ENCODE results near the gene LRRFIP1.
"Not testable (repeated sequence)": the region's sequence is repeated elsewhere in the genome, so short reads cannot be mapped to it uniquely, and the experiment has no call there.

Gene LRRFIP1

GRCh38 chr2:237754182-237754581 is 126.8 kb downstream of the LRRFIP1 start:
- peak; percentile 22 for DNase-seq

GRCh38 chr2:237754626-237755248 is 127.3 kb downstream of the LRRFIP1 start:
- DNase-seq = no peak

GRCh38 chr2:237757616-237758015 is 130.2 kb downstream of the LRRFIP1 start:
- no peak for DNase-seq

- DNase-seq = no peak
Observed at GRCh38 chr2:237758185-237758584, 130.8 kb downstream of the LRRFIP1 start.

- no peak for DNase-seq
Observed at GRCh38 chr2:237759176-237759575, 131.8 kb downstream of the LRRFIP1 start.

GRCh38 chr2:237760506-237761502 is 133.4 kb downstream of the LRRFIP1 start:
- DNase-seq = no peak

GRCh38 chr2:237762291-237763182 is 135.2 kb downstream of the LRRFIP1 start:
- not testable (repeated sequence) for DNase-seq

GRCh38 chr2:237763812-237764211 is 136.4 kb downstream of the LRRFIP1 start:
- DNase-seq = no peak

- not testable (repeated sequence) for DNase-seq
Observed at GRCh38 chr2:237765122-237765521, 137.7 kb downstream of the LRRFIP1 start.

- no peak for DNase-seq
Observed at GRCh38 chr2:237765875-237766274, 138.5 kb downstream of the LRRFIP1 start.

- no peak for DNase-seq
Observed at GRCh38 chr2:237766340-237766739, 139.0 kb downstream of the LRRFIP1 start.

GRCh38 chr2:237772513-237772912 is 145.1 kb downstream of the LRRFIP1 start:
- DNase-seq = no peak

GRCh38 chr2:237773826-237774225 is 146.4 kb downstream of the LRRFIP1 start:
- DNase-seq = no peak

- DNase-seq = peak; percentile 77
Observed at GRCh38 chr2:237774811-237775553, 147.6 kb downstream of the LRRFIP1 start.

- DNase-seq = no peak
Observed at GRCh38 chr2:237779521-237779920, 152.1 kb downstream of the LRRFIP1 start.

GRCh38 chr2:237782181-237782580 is 154.8 kb downstream of the LRRFIP1 start:
- DNase-seq = no peak

GRCh38 chr2:237783678-237784077 is 156.3 kb downstream of the LRRFIP1 start:
- not testable (repeated sequence) for DNase-seq

GRCh38 chr2:237786936-237787335 is 159.5 kb downstream of the LRRFIP1 start:
- no peak for DNase-seq

- DNase-seq = no peak
Observed at GRCh38 chr2:237790353-237790752, 163.0 kb downstream of the LRRFIP1 start.

GRCh38 chr2:237791977-237792727 is 164.8 kb downstream of the LRRFIP1 start:
- DNase-seq = peak; percentile 18

- no peak for DNase-seq
Observed at GRCh38 chr2:237797253-237797652, 169.9 kb downstream of the LRRFIP1 start.

Data from hematopoietic multipotent progenitor cell treated with erythropoietin and hydrocortisone succinate and interleukin-3 and kit ligand, for 4 days (in vitro differentiated cells).